K562 (cell line): ENCODE measurements around the gene ABCF2. TPM values are rescaled to one million over a fixed set of nuclear protein-coding genes. Genes with fewer than 3 reads are reported as not detected.

Experiments used
- ATAC-seq: fragments of 200-7000 bp; cut with Tn5 transposase; 3 replicates; pipeline ENCODE4 v1.9.1; 2020; ENCODE audit warnings: moderate library complexity
- BruUV-seq: library from RNA; stranded (reverse); fragments of 400-500 nt; replicated peaks from 2 replicates; lab custom pipeline; 2021; lab: Mats Ljungman, UMichigan
- CTCF ChIA-PET: fragments of 300-600 bp; formaldehyde crosslinking; extraction: SDS; loops from one replicate; lab custom pipeline; 2021; ENCODE audit warnings: low intra/inter-chr PET ratio; lab: Yijun Ruan, JAX
- POLR2A ChIA-PET: fragments of 300-600, 350-650 bp; sonication (Branson Sonifier 250); formaldehyde crosslinking; extraction: SDS; loops from one replicate; lab custom pipeline; 2021; ENCODE audit warnings: antibody characterized with exemption, inconsistent platforms; lab: Yijun Ruan, JAX
- DNase-seq, 4 experiments: peaks; one replicate each; pipeline versions ENCODE4 v3.0.0 to v3.0.0-alpha.2; 2011 to 2018; ENCODE audit warnings: low spot score in 3 of 4, mixed read lengths in 3 of 4; ENCODE audit errors: extremely low read depth in 1 of 4
- FAIRE-seq: peaks from 2 replicates; lab custom pipeline; 2011; peaks lifted over from hg19 to GRCh38; lab: Jason Lieb, UNC
- H2AFZ ChIP-seq: 2 replicates; pipeline ENCODE4 v1.6.0; 2011; ENCODE audit warnings: low read depth, low read length, control low read depth, inconsistent platforms
- H3K27ac ChIP-seq: fragments of 200-600 bp; 3 replicates; pipeline ENCODE4 v1.8.0; 2011; ENCODE audit warnings: low read depth, mild to moderate bottlenecking, control low read depth, inconsistent platforms, low read length, moderate library complexity, mixed read lengths; ENCODE audit errors: extremely low read depth
- H3K27me3 ChIP-seq, 2 experiments: fragments of 300-600 bp in 1 of 2; 2 replicates in 1 of 2; 3 replicates in 1 of 2; pipeline versions ENCODE4 v1.6.0 to v1.8.0; 2011; ENCODE audit warnings: inconsistent platforms in 2 of 2, low read length in 2 of 2, mild to moderate bottlenecking in 1 of 2, mixed read lengths in 1 of 2, moderate library complexity in 1 of 2; ENCODE audit not compliant: control insufficient read depth in 2 of 2, insufficient read depth in 2 of 2
- H3K36me3 ChIP-seq: fragments of 300-600 bp; 3 replicates; pipeline ENCODE4 v1.8.0; 2011; ENCODE audit warnings: mild to moderate bottlenecking, low read length, inconsistent platforms; ENCODE audit not compliant: control insufficient read depth, insufficient read depth
- H3K4me1 ChIP-seq, 2 experiments: fragments of 200-600 bp in 1 of 2; replicated peaks in 1 of 2; 2 replicates in 1 of 2; 3 replicates in 1 of 2; pipeline versions ENCODE4 v1.5.1 to v1.8.0; 2011; ENCODE audit warnings: inconsistent platforms in 2 of 2, low read length in 2 of 2, mild to moderate bottlenecking in 1 of 2, mixed read lengths in 1 of 2, moderate library complexity in 1 of 2; ENCODE audit not compliant: control insufficient read depth in 2 of 2, insufficient read depth in 2 of 2
- H3K4me2 ChIP-seq: 2 replicates; pipeline ENCODE4 v1.6.1; 2011; ENCODE audit warnings: low read length, control low read depth, inconsistent platforms, mixed read lengths; ENCODE audit not compliant: insufficient read depth
- H3K4me3 ChIP-seq: fragments of 200-600 bp; sonication (generic), shearing (Covaris generic); 2 replicates; pipeline ENCODE4 v1.5.1; 2016; ENCODE audit warnings: control low read depth, inconsistent platforms
- H3K79me2 ChIP-seq: fragments of 200-600 bp; 3 replicates; pipeline ENCODE4 v1.8.0; 2011; ENCODE audit warnings: low read length, inconsistent platforms; ENCODE audit not compliant: control insufficient read depth, insufficient read depth
- H3K9ac ChIP-seq, 2 experiments: 2 replicates each; pipeline versions ENCODE4 v1.6.0 to v1.6.1; 2011; ENCODE audit warnings: low read depth in 2 of 2, low read length in 2 of 2, control low read depth in 1 of 2, inconsistent platforms in 1 of 2, mild to moderate bottlenecking in 1 of 2, mixed read lengths in 1 of 2; ENCODE audit not compliant: insufficient read depth in 1 of 2
- H3K9me1 ChIP-seq: one replicate; pipeline ENCODE4 v1.6.0; 2011; ENCODE audit warnings: inconsistent platforms, mild to moderate bottlenecking, low read length, moderate library complexity; ENCODE audit not compliant: control insufficient read depth, insufficient read depth
- H3K9me3 ChIP-seq: replicated peaks from 2 replicates; pipeline ENCODE4 v1.5.1; 2011; ENCODE audit warnings: low read depth, low read length, inconsistent platforms; ENCODE audit not compliant: control insufficient read depth, insufficient read depth
- H4K20me1 ChIP-seq: replicated peaks from 2 replicates; pipeline ENCODE4 v1.6.1; 2011; ENCODE audit warnings: low read length, inconsistent platforms, mixed read lengths; ENCODE audit not compliant: control insufficient read depth, insufficient read depth
- MAFK ChIP-seq: IDR thresholded peaks from 2 replicates; pipeline ENCODE4 v1.6.1; 2011; ENCODE audit warnings: low read length, improper control_type of control experiment
- PCBP1 ChIP-seq: fragments of 200-400 bp; formaldehyde crosslinking; IDR thresholded peaks from 2 replicates; pipeline ENCODE4 v1.6.1; 2018; ENCODE audit warnings: mild to moderate bottlenecking, low read depth, low read length; ENCODE audit not compliant: poor library complexity, severe bottlenecking
- UBTF ChIP-seq, 2 experiments: IDR thresholded peaks; 2 replicates each; pipeline ENCODE4 v1.6.1; 2012; ENCODE audit warnings: improper control_type of control experiment in 2 of 2, low read depth in 2 of 2, low read length in 2 of 2, borderline replicate concordance in 1 of 2
- ZNF239 ChIP-seq: fragments of 250-450 bp; sonication (Bioruptor Pico); IDR thresholded peaks from 2 replicates; pipeline ENCODE4 v1.4.0; 2020; ENCODE audit warnings: mild to moderate bottlenecking
- ZNF75A ChIP-seq: fragments of 450-650 bp; formaldehyde crosslinking; IDR thresholded peaks from 2 replicates; pipeline ENCODE4 v1.4.0; 2020; ENCODE audit warnings: mild to moderate bottlenecking
- WGBS: fragments of 100-300 bp; shearing (Covaris generic); methylation state at CpG from one replicate; pipeline ENCODE4 v1.1.6; 2016; ENCODE audit warnings: low coverage, mixed read lengths; ENCODE audit not compliant: insufficient coverage; ENCODE audit errors: missing lambda C conversion rate; 5-methylcytosine and 5-hydroxymethylcytosine counted together
- in situ Hi-C: fragments of 300-500 bp; cut with MboI; formaldehyde crosslinking; loops from 4 replicates; pipeline ENCODE4 v1.15.0; 2018; ENCODE audit warnings: inconsistent platforms, mixed read lengths
- intact Hi-C: fragments of 100-400 bp; cut with micrococcal nuclease; formaldehyde crosslinking; loops from 2 replicates; pipeline ENCODE4 v1.14.2; 2022
- polyA plus RNA-seq, 8 experiments: library from polyadenylated mRNA; depleted of rRNA in 4 of 8; stranded (reverse) in 5 of 8; unstranded in 3 of 8; fragments of >200 nt; fragmentation: Nextera tagmentation in 2 of 8; fragmentation: Illumina TruSeq in 1 of 8; extraction: Ambion mirVana in 2 of 8; extraction: Trizol in 1 of 8; gene quantifications; 2 replicates each; pipeline versions ENCODE4 v1.2.1 to v1.2.3, GENCODE V29; 2011 to 2014; ENCODE audit warnings: inconsistent platforms in 1 of 8, missing spikeins in 1 of 8
- total RNA-seq, 7 experiments: library from RNA; depleted of rRNA in 6 of 7; stranded (reverse); fragments of >200 nt in 6 of 7; fragmentation: Illumina TruSeq in 2 of 7; extraction: Trizol in 2 of 7; gene quantifications; 2 replicates each; pipeline versions ENCODE4 v1.2.1 to v1.2.3, GENCODE V29; 2011 to 2021; ENCODE audit warnings: low replicate concordance in 1 of 7

Gene ABCF2
- total and polyA plus RNA-seq, 9 of the 15 experiments (the other 6 are each of a cell fraction or from before 2014, with no cell fraction given), result 62.1 to 224 (median 113) TPM

GRCh38 chr7:151201344-151201743 lies 25.7 kb downstream of the ABCF2 start:
- no TSS peak for BruUV-seq
- intact Hi-C loops, result no loop called here
- POLR2A ChIA-PET, result no interaction called here
- in situ Hi-C loops, result no loop called here
- CTCF ChIA-PET, result no interaction called here
- no peaks in the 10 kb centered on the region for H3K79me2 ChIP-seq
- no peak overlapping the region for H3K4me2 ChIP-seq
- no peak overlapping the region for H3K4me3 ChIP-seq
- no peak overlapping the region for H2AFZ ChIP-seq
- no peaks in the 10 kb centered on the region for H3K9me1 ChIP-seq
- ATAC-seq (no peak), FAIRE-seq (peak; percentile 62), DNase-seq (no peak)
- no peaks in the 10 kb centered on the region for H3K36me3 ChIP-seq
- no peak overlapping the region for H3K9ac ChIP-seq
- H4K20me1 ChIP-seq, result peaks cover 21% of the 10 kb centered on the region; the same call in 1 of the 2 replicates
- H3K4me1 ChIP-seq, result peaks cover 0 to 14% of the 10 kb centered on the region in 2 experiments; a peak in 2 of 5 replicates
- H3K27me3 ChIP-seq, result peaks cover 89 to 93% of the 10 kb centered on the region in 2 experiments
- WGBS, result 0% methylated on average over 3 of the region's 3 CpGs
- H3K27ac ChIP-seq, result no peak overlapping the region
- TF ChIP-seq ZNF239 (CRISPR knock-in tag) (peak; percentile 80), PCBP1 (no peak), ZNF75A (CRISPR knock-in tag) (no peak), UBTF (IDR thresholded peaks at IDR 0.05; ENCODE audit: borderline replicate concordance in 1 of 2, low read depth in 2 of 2, low read length in 2 of 2) (no peak), MAFK (no peak)
- H3K9me3 ChIP-seq, result no peaks in the 10 kb centered on the region
